ENCODE data around the gene EGR4.

Gene EGR4

GRCh38 chr2:73333564-73333963 lies 40.2 kb upstream of the EGR4 start:
- Histone ChIP-seq H3K79me2 (ENCODE audit: control insufficient read depth, low read length) (no peaks in the 10 kb centered on the region), H3K9me2 (replicated peaks; ENCODE audit: control insufficient read depth, low read length) (no peaks in the 10 kb centered on the region), H3K4me1 (ENCODE audit: control insufficient read depth, low read length) (peaks cover 13% of the 10 kb centered on the region), H3K4me2 (ENCODE audit: low read length) (no peak overlapping the region), H3F3A (ENCODE audit: control insufficient read depth, insufficient read depth) (no peaks in the 10 kb centered on the region), H3K4me3 (ENCODE audit: low read length) (no peak overlapping the region), H4K20me1 (ENCODE audit: control insufficient read depth, insufficient read depth, low read depth, low read length) (no peaks in the 10 kb centered on the region), H3K9me3 (ENCODE audit: control insufficient read depth, insufficient read depth, low read length) (no peaks in the 10 kb centered on the region), H3K27ac (ENCODE audit: low read depth, low read length) (no peak overlapping the region), H3K27me3 (ENCODE audit: control insufficient read depth, low read length) (peaks cover 2% of the 10 kb centered on the region; the same call in 1 of the 2 replicates), H3K36me3 (ENCODE audit: control insufficient read depth, low read length) (no peaks in the 10 kb centered on the region)
- TF ChIP-seq CTCF (IDR thresholded peaks at IDR 0.05; ENCODE audit: low read depth, low read length, poor library complexity, severe bottlenecking) (no peak), EZH2phosphoT487 (IDR thresholded peaks at IDR 0.05; ENCODE audit: borderline replicate concordance, low read length) (no peak)

- Histone ChIP-seq H3K9me2 (replicated peaks; ENCODE audit: control insufficient read depth, low read length) (no peaks in the 10 kb centered on the region), H4K20me1 (ENCODE audit: control insufficient read depth, insufficient read depth, low read depth, low read length) (no peaks in the 10 kb centered on the region), H3K27ac (ENCODE audit: low read depth, low read length) (no peak overlapping the region), H3K4me1 (ENCODE audit: control insufficient read depth, low read length) (no peaks in the 10 kb centered on the region), H3K79me2 (ENCODE audit: control insufficient read depth, low read length) (no peaks in the 10 kb centered on the region), H3K4me2 (ENCODE audit: low read length) (no peak overlapping the region), H3F3A (ENCODE audit: control insufficient read depth, insufficient read depth) (no peaks in the 10 kb centered on the region), H3K27me3 (ENCODE audit: control insufficient read depth, low read length) (peaks cover 28% of the 10 kb centered on the region), H3K9me3 (ENCODE audit: control insufficient read depth, insufficient read depth, low read length) (no peaks in the 10 kb centered on the region), H3K36me3 (ENCODE audit: control insufficient read depth, low read length) (no peaks in the 10 kb centered on the region), H3K4me3 (ENCODE audit: low read length) (no peak overlapping the region)
- TF ChIP-seq CTCF (IDR thresholded peaks at IDR 0.05; ENCODE audit: low read depth, low read length, poor library complexity, severe bottlenecking) (no peak), EZH2phosphoT487 (IDR thresholded peaks at IDR 0.05; ENCODE audit: borderline replicate concordance, low read length) (no peak)
Measured at GRCh38 chr2:73324126-73324725, 30.9 kb upstream of the EGR4 start.

- H3K79me2 ChIP-seq (ENCODE audit: control insufficient read depth, low read length) = no peaks in the 10 kb centered on the region
- H4K20me1 ChIP-seq (ENCODE audit: control insufficient read depth, insufficient read depth, low read depth, low read length) = no peaks in the 10 kb centered on the region
- no peaks in the 10 kb centered on the region for H3K9me2 ChIP-seq (replicated peaks; ENCODE audit: control insufficient read depth, low read length)
- no peak overlapping the region for H3K4me2 ChIP-seq (ENCODE audit: low read length)
- no peak for TF ChIP-seq EZH2phosphoT487 (IDR thresholded peaks at IDR 0.05; ENCODE audit: borderline replicate concordance, low read length)
- TF ChIP-seq CTCF (IDR thresholded peaks at IDR 0.05; ENCODE audit: low read depth, low read length, poor library complexity, severe bottlenecking) = no peak
- peaks cover 26% of the 10 kb centered on the region for H3K27me3 ChIP-seq (ENCODE audit: control insufficient read depth, low read length)
- H3K4me1 ChIP-seq (ENCODE audit: control insufficient read depth, low read length) = no peaks in the 10 kb centered on the region
- H3F3A ChIP-seq (ENCODE audit: control insufficient read depth, insufficient read depth) = no peaks in the 10 kb centered on the region
- H3K36me3 ChIP-seq (ENCODE audit: control insufficient read depth, low read length) = no peaks in the 10 kb centered on the region
- H3K4me3 ChIP-seq (ENCODE audit: low read length) = no peak overlapping the region
- no peak overlapping the region for H3K27ac ChIP-seq (ENCODE audit: low read depth, low read length)
- H3K9me3 ChIP-seq (ENCODE audit: control insufficient read depth, insufficient read depth, low read length) = no peaks in the 10 kb centered on the region
Measured at GRCh38 chr2:73323551-73323950, 30.2 kb upstream of the EGR4 start.
